K562 (cell line): ENCODE measurements around the gene RXRA. TPM values are rescaled to one million over a fixed set of nuclear protein-coding genes. Genes with fewer than 3 reads are reported as not detected.

Source experiments
- ATAC-seq: fragments of 200-7000 bp; cut with Tn5 transposase; 3 replicates; pipeline ENCODE4 v1.9.1; 2020; ENCODE audit warnings: moderate library complexity
- BruUV-seq: library from RNA; stranded (reverse); fragments of 400-500 nt; replicated peaks from 2 replicates; lab custom pipeline; 2021; lab: Mats Ljungman, UMichigan
- CTCF ChIA-PET: fragments of 300-600 bp; formaldehyde crosslinking; extraction: SDS; loops from one replicate; lab custom pipeline; 2021; ENCODE audit warnings: low intra/inter-chr PET ratio; lab: Yijun Ruan, JAX
- POLR2A ChIA-PET: fragments of 300-600, 350-650 bp; sonication (Branson Sonifier 250); formaldehyde crosslinking; extraction: SDS; loops from one replicate; lab custom pipeline; 2021; ENCODE audit warnings: antibody characterized with exemption, inconsistent platforms; lab: Yijun Ruan, JAX
- DNase-seq, 4 experiments: peaks; one replicate each; pipeline versions ENCODE4 v3.0.0 to v3.0.0-alpha.2; 2011 to 2018; ENCODE audit warnings: low spot score in 3 of 4, mixed read lengths in 3 of 4; ENCODE audit errors: extremely low read depth in 1 of 4
- FAIRE-seq: peaks from 2 replicates; lab custom pipeline; 2011; peaks lifted over from hg19 to GRCh38; lab: Jason Lieb, UNC
- H2AFZ ChIP-seq: 2 replicates; pipeline ENCODE4 v1.6.0; 2011; ENCODE audit warnings: low read depth, low read length, control low read depth, inconsistent platforms
- H3K27ac ChIP-seq: fragments of 200-600 bp; 3 replicates; pipeline ENCODE4 v1.8.0; 2011; ENCODE audit warnings: low read depth, mild to moderate bottlenecking, control low read depth, inconsistent platforms, low read length, moderate library complexity, mixed read lengths; ENCODE audit errors: extremely low read depth
- H3K27me3 ChIP-seq, 2 experiments: fragments of 300-600 bp in 1 of 2; 2 replicates in 1 of 2; 3 replicates in 1 of 2; pipeline versions ENCODE4 v1.6.0 to v1.8.0; 2011; ENCODE audit warnings: inconsistent platforms in 2 of 2, low read length in 2 of 2, mild to moderate bottlenecking in 1 of 2, mixed read lengths in 1 of 2, moderate library complexity in 1 of 2; ENCODE audit not compliant: control insufficient read depth in 2 of 2, insufficient read depth in 2 of 2
- H3K36me3 ChIP-seq: fragments of 300-600 bp; 3 replicates; pipeline ENCODE4 v1.8.0; 2011; ENCODE audit warnings: mild to moderate bottlenecking, low read length, inconsistent platforms; ENCODE audit not compliant: control insufficient read depth, insufficient read depth
- H3K4me1 ChIP-seq, 2 experiments: fragments of 200-600 bp in 1 of 2; replicated peaks in 1 of 2; 2 replicates in 1 of 2; 3 replicates in 1 of 2; pipeline versions ENCODE4 v1.5.1 to v1.8.0; 2011; ENCODE audit warnings: inconsistent platforms in 2 of 2, low read length in 2 of 2, mild to moderate bottlenecking in 1 of 2, mixed read lengths in 1 of 2, moderate library complexity in 1 of 2; ENCODE audit not compliant: control insufficient read depth in 2 of 2, insufficient read depth in 2 of 2
- H3K4me2 ChIP-seq: 2 replicates; pipeline ENCODE4 v1.6.1; 2011; ENCODE audit warnings: low read length, control low read depth, inconsistent platforms, mixed read lengths; ENCODE audit not compliant: insufficient read depth
- H3K4me3 ChIP-seq: fragments of 200-600 bp; sonication (generic), shearing (Covaris generic); 2 replicates; pipeline ENCODE4 v1.5.1; 2016; ENCODE audit warnings: control low read depth, inconsistent platforms
- H3K79me2 ChIP-seq: fragments of 200-600 bp; 3 replicates; pipeline ENCODE4 v1.8.0; 2011; ENCODE audit warnings: low read length, inconsistent platforms; ENCODE audit not compliant: control insufficient read depth, insufficient read depth
- H3K9ac ChIP-seq, 2 experiments: 2 replicates each; pipeline versions ENCODE4 v1.6.0 to v1.6.1; 2011; ENCODE audit warnings: low read depth in 2 of 2, low read length in 2 of 2, control low read depth in 1 of 2, inconsistent platforms in 1 of 2, mild to moderate bottlenecking in 1 of 2, mixed read lengths in 1 of 2; ENCODE audit not compliant: insufficient read depth in 1 of 2
- H3K9me1 ChIP-seq: one replicate; pipeline ENCODE4 v1.6.0; 2011; ENCODE audit warnings: inconsistent platforms, mild to moderate bottlenecking, low read length, moderate library complexity; ENCODE audit not compliant: control insufficient read depth, insufficient read depth
- H3K9me3 ChIP-seq: replicated peaks from 2 replicates; pipeline ENCODE4 v1.5.1; 2011; ENCODE audit warnings: low read depth, low read length, inconsistent platforms; ENCODE audit not compliant: control insufficient read depth, insufficient read depth
- H4K20me1 ChIP-seq: replicated peaks from 2 replicates; pipeline ENCODE4 v1.6.1; 2011; ENCODE audit warnings: low read length, inconsistent platforms, mixed read lengths; ENCODE audit not compliant: control insufficient read depth, insufficient read depth
- BCOR ChIP-seq: fragments of 450-650 bp; IDR thresholded peaks from 2 replicates; pipeline ENCODE4 v1.6.1; 2016
- KDM1A ChIP-seq, 2 experiments: fragments of 450-650 bp; IDR thresholded peaks; 2 replicates each; pipeline ENCODE4 v1.6.1; 2016; ENCODE audit warnings: mild to moderate bottlenecking in 2 of 2
- PRPF4 ChIP-seq: fragments of 200-400 bp; formaldehyde crosslinking; IDR thresholded peaks from one replicate; pipeline ENCODE4 v1.6.1; 2017; ENCODE audit warnings: low read length, low read depth, mild to moderate bottlenecking; ENCODE audit not compliant: insufficient read depth, poor library complexity, severe bottlenecking
- RCOR1 ChIP-seq, 2 experiments: IDR thresholded peaks; 2 replicates each; pipeline ENCODE4 v1.6.1; 2012; ENCODE audit warnings: low read depth in 2 of 2, low read length in 2 of 2, borderline replicate concordance in 1 of 2, improper control_type of control experiment in 1 of 2
- XRCC4 ChIP-seq: IDR thresholded peaks from one replicate; pipeline ENCODE4 v1.6.1; 2011; ENCODE audit not compliant: insufficient read depth, insufficient read length; ENCODE audit errors: extremely low read depth
- WGBS: fragments of 100-300 bp; shearing (Covaris generic); methylation state at CpG from one replicate; pipeline ENCODE4 v1.1.6; 2016; ENCODE audit warnings: low coverage, mixed read lengths; ENCODE audit not compliant: insufficient coverage; ENCODE audit errors: missing lambda C conversion rate; 5-methylcytosine and 5-hydroxymethylcytosine counted together
- in situ Hi-C: fragments of 300-500 bp; cut with MboI; formaldehyde crosslinking; loops from 4 replicates; pipeline ENCODE4 v1.15.0; 2018; ENCODE audit warnings: inconsistent platforms, mixed read lengths
- intact Hi-C: fragments of 100-400 bp; cut with micrococcal nuclease; formaldehyde crosslinking; loops from 2 replicates; pipeline ENCODE4 v1.14.2; 2022
- polyA plus RNA-seq, 8 experiments: library from polyadenylated mRNA; depleted of rRNA in 4 of 8; stranded (reverse) in 5 of 8; unstranded in 3 of 8; fragments of >200 nt; fragmentation: Nextera tagmentation in 2 of 8; fragmentation: Illumina TruSeq in 1 of 8; extraction: Ambion mirVana in 2 of 8; extraction: Trizol in 1 of 8; gene quantifications; 2 replicates each; pipeline versions ENCODE4 v1.2.1 to v1.2.3, GENCODE V29; 2011 to 2014; ENCODE audit warnings: inconsistent platforms in 1 of 8, missing spikeins in 1 of 8
- total RNA-seq, 7 experiments: library from RNA; depleted of rRNA in 6 of 7; stranded (reverse); fragments of >200 nt in 6 of 7; fragmentation: Illumina TruSeq in 2 of 7; extraction: Trizol in 2 of 7; gene quantifications; 2 replicates each; pipeline versions ENCODE4 v1.2.1 to v1.2.3, GENCODE V29; 2011 to 2021; ENCODE audit warnings: low replicate concordance in 1 of 7
- TF ChIP-seq, protein P1 (sequence below), 3 experiments: IDR thresholded peaks in 2 of 3; conservative IDR thresholded peaks in 1 of 3; 2 replicates each; pipeline ENCODE4 v1.5.1; 2011 to 2012; ENCODE audit warnings: low read length in 3 of 3, mild to moderate bottlenecking in 3 of 3, control low read depth in 2 of 3, improper control_type of control experiment in 1 of 3, inconsistent platforms in 1 of 3, low read depth in 1 of 3, mixed read lengths in 1 of 3, moderate library complexity in 1 of 3; ENCODE audit not compliant: insufficient read depth in 2 of 3
- TF ChIP-seq, protein P2 (sequence below): fragments of 450-650 bp; IDR thresholded peaks from 2 replicates; pipeline ENCODE4 v1.6.1; 2016

RXRA gene
- total and polyA plus RNA-seq, 9 of the 15 experiments (the other 6 are each of a cell fraction or from before 2014, with no cell fraction given) = 0.35 to 23.6 (median 4.6) TPM

- H3K27me3 ChIP-seq = no peaks in the 10 kb centered on the region
- H3K4me1 ChIP-seq = peaks cover 5 to 88% of the 10 kb centered on the region in 2 experiments; a peak in 3 of 5 replicates
- TF ChIP-seq PRPF4 (no peak), BCOR (peak; percentile 47; the same call in 1 of the 2 replicates), XRCC4 (no peak), RCOR1 (IDR thresholded peaks at IDR 0.05; ENCODE audit: borderline replicate concordance in 1 of 2, low read depth in 2 of 2, low read length in 2 of 2) (0 out of 4 replicates have a peak, but pooled peaks of 1 of the 2 experiments have one; percentile 16), KDM1A (IDR thresholded peaks at IDR 0.05) (peak; percentile 29 to 31; a peak in 2 of 4 replicates)
- TF ChIP-seq, protein P1, sequence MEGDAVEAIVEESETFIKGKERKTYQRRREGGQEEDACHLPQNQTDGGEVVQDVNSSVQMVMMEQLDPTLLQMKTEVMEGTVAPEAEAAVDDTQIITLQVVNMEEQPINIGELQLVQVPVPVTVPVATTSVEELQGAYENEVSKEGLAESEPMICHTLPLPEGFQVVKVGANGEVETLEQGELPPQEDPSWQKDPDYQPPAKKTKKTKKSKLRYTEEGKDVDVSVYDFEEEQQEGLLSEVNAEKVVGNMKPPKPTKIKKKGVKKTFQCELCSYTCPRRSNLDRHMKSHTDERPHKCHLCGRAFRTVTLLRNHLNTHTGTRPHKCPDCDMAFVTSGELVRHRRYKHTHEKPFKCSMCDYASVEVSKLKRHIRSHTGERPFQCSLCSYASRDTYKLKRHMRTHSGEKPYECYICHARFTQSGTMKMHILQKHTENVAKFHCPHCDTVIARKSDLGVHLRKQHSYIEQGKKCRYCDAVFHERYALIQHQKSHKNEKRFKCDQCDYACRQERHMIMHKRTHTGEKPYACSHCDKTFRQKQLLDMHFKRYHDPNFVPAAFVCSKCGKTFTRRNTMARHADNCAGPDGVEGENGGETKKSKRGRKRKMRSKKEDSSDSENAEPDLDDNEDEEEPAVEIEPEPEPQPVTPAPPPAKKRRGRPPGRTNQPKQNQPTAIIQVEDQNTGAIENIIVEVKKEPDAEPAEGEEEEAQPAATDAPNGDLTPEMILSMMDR (IDR thresholded peaks at IDR 0.05 in 2 of 3, conservative IDR thresholded peaks at IDR 0.05 in 1 of 3; ENCODE audit: insufficient read depth in 2 of 3, low read depth in 1 of 3, low read length in 3 of 3) = 0 out of 6 replicates have a peak, but pooled peaks of 2 of the 3 experiments have one; percentile 7 to 21
- TF ChIP-seq, protein P2, sequence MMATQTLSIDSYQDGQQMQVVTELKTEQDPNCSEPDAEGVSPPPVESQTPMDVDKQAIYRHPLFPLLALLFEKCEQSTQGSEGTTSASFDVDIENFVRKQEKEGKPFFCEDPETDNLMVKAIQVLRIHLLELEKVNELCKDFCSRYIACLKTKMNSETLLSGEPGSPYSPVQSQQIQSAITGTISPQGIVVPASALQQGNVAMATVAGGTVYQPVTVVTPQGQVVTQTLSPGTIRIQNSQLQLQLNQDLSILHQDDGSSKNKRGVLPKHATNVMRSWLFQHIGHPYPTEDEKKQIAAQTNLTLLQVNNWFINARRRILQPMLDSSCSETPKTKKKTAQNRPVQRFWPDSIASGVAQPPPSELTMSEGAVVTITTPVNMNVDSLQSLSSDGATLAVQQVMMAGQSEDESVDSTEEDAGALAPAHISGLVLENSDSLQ = peak; percentile 29; the same call in 1 of the 2 replicates
- no peak overlapping the region for H2AFZ ChIP-seq
- H3K27ac ChIP-seq = no peak overlapping the region
- intact Hi-C loops = no loop called here
- in situ Hi-C loops = no loop called here
- no peaks in the 10 kb centered on the region for H3K9me1 ChIP-seq
- ChIA-PET CTCF (no interaction called here), POLR2A (interaction anchor here (0.6 kb wide), 2 partner anchors 76 to 547 kb away, joined by 3 read pairs; no protein-coding TSS in a partner anchor)
- peaks cover 18% of the 10 kb centered on the region for H3K79me2 ChIP-seq
- H4K20me1 ChIP-seq = peaks cover 76% of the 10 kb centered on the region
- H3K36me3 ChIP-seq = no peaks in the 10 kb centered on the region
- no peak overlapping the region for H3K4me3 ChIP-seq
- FAIRE-seq = no peak
- no TSS peak for BruUV-seq
- no peak overlapping the region for H3K4me2 ChIP-seq
- no peak for ATAC-seq
- H3K9me3 ChIP-seq = no peaks in the 10 kb centered on the region
- peak in 1 of 4 experiments; percentile 46 for DNase-seq
- H3K9ac ChIP-seq = no peak overlapping the region
- WGBS = 77% methylated on average over 13 of the region's 13 CpGs
Measured at GRCh38 chr9:134373269-134373668, 47.0 kb downstream of the RXRA start.
